Naive thymus-derived CD8-positive, alpha-beta T cell (primary cell): ENCODE measurements around the gene LTBP3. TPM values are rescaled to one million over a fixed set of nuclear protein-coding genes. Genes with fewer than 3 reads are reported as not detected.

Source experiments
- ATAC-seq, 2 donors: fragments of 150-1000 bp; cut with Tn5 transposase in 1 of 2; sonication (Bioruptor Pico), chemical (Tn5 transposase) in 1 of 2; 1 replicate in 1 of 2; 2 replicates in 1 of 2; pipeline ENCODE4 v1.10.0; 2021; ENCODE audit warnings: mild to moderate bottlenecking in 2 of 2, moderate library complexity in 2 of 2
- POLR2A ChIA-PET: fragments of 350-600 bp; sonication (Branson Sonifier 250); formaldehyde crosslinking; loops from one replicate; lab custom pipeline; 2021; ENCODE audit warnings: antibody characterized with exemption; lab: Charles Lee
- DNase-seq, 10 donors: peaks; one replicate each; pipeline versions ENCODE4 v3.0.0 to v3.0.0-alpha.2; 2020 to 2022
- H3K27ac Mint-ChIP-seq, 10 donors: one replicate each; pipeline ENCODE4 v1.8.0; 2020 to 2022; ENCODE audit warnings: mild to moderate bottlenecking in 10 of 10, mixed read lengths in 10 of 10, moderate library complexity in 4 of 10, inconsistent platforms in 1 of 10
- H3K27me3 Mint-ChIP-seq, 5 donors: one replicate each; pipeline ENCODE4 v1.8.0; 2021 to 2022; ENCODE audit warnings: mixed read lengths in 5 of 5
- H3K36me3 Mint-ChIP-seq, 3 donors: one replicate each; pipeline ENCODE4 v1.8.0; 2020 to 2022; ENCODE audit warnings: mixed read lengths in 3 of 3, mild to moderate bottlenecking in 2 of 3, inconsistent platforms in 1 of 3
- H3K4me1 Mint-ChIP-seq, 4 donors: one replicate each; pipeline ENCODE4 v1.8.0; 2021 to 2022; ENCODE audit warnings: mixed read lengths in 4 of 4
- H3K4me3 Mint-ChIP-seq, 10 donors: one replicate each; pipeline ENCODE4 v1.8.0; 2020 to 2022; ENCODE audit warnings: mild to moderate bottlenecking in 10 of 10, mixed read lengths in 10 of 10, moderate library complexity in 6 of 10, inconsistent platforms in 1 of 10
- H3K9me3 Mint-ChIP-seq, 9 donors: one replicate each; pipeline ENCODE4 v1.8.0; 2020 to 2022; ENCODE audit warnings: mixed read lengths in 9 of 9, mild to moderate bottlenecking in 3 of 9, inconsistent platforms in 1 of 9, moderate library complexity in 1 of 9
- polyA plus RNA-seq, 3 donors: library from polyadenylated mRNA; unstranded; fragments of 300-500 nt; fragmentation: Illumina TruSeq; gene quantifications; one replicate each; pipeline ENCODE4 v1.2.3, GENCODE V29; 2021
- total RNA-seq, 8 experiments: library from RNA in 2 of 8; stranded (reverse) in 2 of 8; gene quantifications; one replicate each; pipeline ENCODE4 v1.2.3 and lab custom pipeline; 2021 to 2026

The LTBP3 gene
- total and polyA plus RNA-seq, 5 experiments from 2014 or later = 7.3 to 261 (median 35.0) TPM

GRCh38 chr11:65492637-65493366 is 65.4 kb downstream of the LTBP3 start:
- H3K4me3 Mint-ChIP-seq = no peak overlapping the region
- DNase-seq (no peak), ATAC-seq (no peak)
- no peaks in the 10 kb centered on the region for H3K27me3 Mint-ChIP-seq
- H3K9me3 Mint-ChIP-seq = no peaks in the 10 kb centered on the region
- H3K36me3 Mint-ChIP-seq = no peaks in the 10 kb centered on the region
- POLR2A ChIA-PET = interaction anchor here (0.6 to 24.9 kb wide), 9 partner anchors 9 to 744 kb away, joined by 3 to 2047 read pairs (median 4); partner anchors contain the start of genes MALAT1 and NEAT1
- peak overlapping the region in 3 of 10 donors; percentile 65 to 77 (median 72) for H3K27ac Mint-ChIP-seq
- peaks cover 20 to 58% (median 46%) of the 10 kb centered on the region in 4 donors for H3K4me1 Mint-ChIP-seq

GRCh38 chr11:65492387-65492636 is 65.8 kb downstream of the LTBP3 start:
- no peak for ATAC-seq
- no peak overlapping the region for H3K4me3 Mint-ChIP-seq

GRCh38 chr11:65491614-65492386 is 66.4 kb downstream of the LTBP3 start:
- H3K36me3 Mint-ChIP-seq = no peaks in the 10 kb centered on the region
- ATAC-seq (no peak), DNase-seq (no peak)
- no peaks in the 10 kb centered on the region for H3K27me3 Mint-ChIP-seq
- H3K9me3 Mint-ChIP-seq = no peaks in the 10 kb centered on the region
- peaks cover 17 to 60% (median 48%) of the 10 kb centered on the region in 4 donors for H3K4me1 Mint-ChIP-seq
- H3K4me3 Mint-ChIP-seq = peak overlapping the region in 1 of 10 donors; percentile 17
- POLR2A ChIA-PET = interaction anchor here (0.5 to 24.9 kb wide), 8 partner anchors 9 to 743 kb away, joined by 3 to 2047 read pairs (median 4); partner anchors contain the start of genes MALAT1 and NEAT1
- H3K27ac Mint-ChIP-seq = peak overlapping the region in 3 of 10 donors; percentile 15 to 65 (median 46)

More at GRCh38 chr11:65492387-65492636, 65.8 kb downstream of the LTBP3 start:
- no peaks in the 10 kb centered on the region for H3K36me3 Mint-ChIP-seq
- H3K27me3 Mint-ChIP-seq = no peaks in the 10 kb centered on the region
- POLR2A ChIA-PET = interaction anchor here (0.5 to 24.9 kb wide), 7 partner anchors 9 to 743 kb away, joined by 3 to 2047 read pairs (median 4); partner anchors contain the start of genes MALAT1 and NEAT1
- H3K27ac Mint-ChIP-seq = peak overlapping the region in 3 of 10 donors; percentile 15 to 65 (median 46)
- H3K4me1 Mint-ChIP-seq = peaks cover 21 to 63% (median 50%) of the 10 kb centered on the region in 4 donors
- no peaks in the 10 kb centered on the region for H3K9me3 Mint-ChIP-seq
- no peak for DNase-seq

GRCh38 chr11:65491163-65491465 is 67.0 kb downstream of the LTBP3 start:
- H3K27me3 Mint-ChIP-seq = no peaks in the 10 kb centered on the region
- peak overlapping the region in 1 of 10 donors; percentile 63 for H3K27ac Mint-ChIP-seq
- H3K4me1 Mint-ChIP-seq = peaks cover 12 to 53% (median 41%) of the 10 kb centered on the region in 4 donors
- no peaks in the 10 kb centered on the region for H3K9me3 Mint-ChIP-seq
- ATAC-seq (no peak), DNase-seq (no peak)
- H3K4me3 Mint-ChIP-seq = no peak overlapping the region
- H3K36me3 Mint-ChIP-seq = no peaks in the 10 kb centered on the region
- POLR2A ChIA-PET = interaction anchor here (0.7 to 24.9 kb wide), 5 partner anchors 8 to 70 kb away, joined by 3 to 2047 read pairs (median 91); partner anchors contain the start of genes MALAT1 and NEAT1

GRCh38 chr11:65489706-65490320 is 68.3 kb downstream of the LTBP3 start:
- no peaks in the 10 kb centered on the region for H3K9me3 Mint-ChIP-seq
- ATAC-seq = no peak
- DNase-seq = no peak
- H3K27ac Mint-ChIP-seq = peak overlapping the region in 2 of 10 donors; percentile 63 to 86
- peaks cover 12 to 48% (median 37%) of the 10 kb centered on the region in 4 donors for H3K4me1 Mint-ChIP-seq
- no peak overlapping the region for H3K4me3 Mint-ChIP-seq
- no peaks in the 10 kb centered on the region for H3K27me3 Mint-ChIP-seq
- POLR2A ChIA-PET = interaction anchor here (1.5 to 24.9 kb wide), 4 partner anchors 12 to 69 kb away, joined by 4 to 2047 read pairs (median 164); partner anchors contain the start of genes MALAT1 and NEAT1
- H3K36me3 Mint-ChIP-seq = no peaks in the 10 kb centered on the region

GRCh38 chr11:65489035-65489705 is 69.0 kb downstream of the LTBP3 start:
- Mint-ChIP-seq H3K9me3 (no peaks in the 10 kb centered on the region), H3K4me3 (peak overlapping the region in 2 of 10 donors; percentile 45 to 70), H3K27ac (peak overlapping the region in 2 of 10 donors; percentile 25 to 85), H3K4me1 (peaks cover 12 to 43% (median 32%) of the 10 kb centered on the region in 4 donors), H3K36me3 (no peaks in the 10 kb centered on the region), H3K27me3 (no peaks in the 10 kb centered on the region)
- DNase-seq (no peak), ATAC-seq (no peak)
- POLR2A ChIA-PET = interaction anchor here (1.1 to 24.9 kb wide), 6 partner anchors 11 to 68 kb away, joined by 3 to 2047 read pairs (median 50); partner anchors contain the start of genes MALAT1 and NEAT1

Other genes starting within 250 kb of the LTBP3 start
- 1 to 10 TPM in 1 of 2 experiments, not detected in 1; 1.4 TPM for gene CDC42EP2, start 243.5 kb downstream of the LTBP3 start, total RNA-seq
- not detected for gene CDC42EP2, start 243.5 kb downstream of the LTBP3 start, polyA plus RNA-seq
- 100 to 1,000 TPM in 1 of 2 experiments, 10 to 100 TPM in 1; 96.5 to 100 TPM for gene DPF2, start 224.5 kb downstream of the LTBP3 start, total RNA-seq
- 10 to 100 TPM; 48.3 to 64.9 (median 51.3) TPM for gene DPF2, start 224.5 kb downstream of the LTBP3 start, polyA plus RNA-seq
- 1 to 10 TPM; 1.5 to 1.9 TPM for gene TIGD3, start 203.6 kb downstream of the LTBP3 start, total RNA-seq
- gene TIGD3, start 203.6 kb downstream of the LTBP3 start, polyA plus RNA-seq = under 1 TPM; 0.15 to 0.67 (median 0.21) TPM
- gene SLC25A45, start 175.7 kb downstream of the LTBP3 start, total RNA-seq = 10 to 100 TPM; 22.2 to 23.4 TPM
- gene SLC25A45, start 175.7 kb downstream of the LTBP3 start, polyA plus RNA-seq = 10 to 100 TPM; 10.8 to 19.2 (median 11.0) TPM
- gene FRMD8, start 171.7 kb downstream of the LTBP3 start, total RNA-seq = 10 to 100 TPM; 48.6 to 55.0 TPM
- 10 to 100 TPM; 34.5 to 42.6 (median 35.4) TPM for gene FRMD8, start 171.7 kb downstream of the LTBP3 start, polyA plus RNA-seq
- gene NEAT1, start 135.6 kb downstream of the LTBP3 start, total RNA-seq = 100 to 1,000 TPM; 375 to 414 TPM
- 1 to 10 TPM; 1.3 to 2.9 (median 1.9) TPM for gene NEAT1, start 135.6 kb downstream of the LTBP3 start, polyA plus RNA-seq
- gene MALAT1, start 59.3 kb downstream of the LTBP3 start, total RNA-seq = over 10,000 TPM; 29,995 to 30,085 TPM
- 1,000 to 10,000 TPM; 1,355 to 3,419 (median 2,188) TPM for gene MALAT1, start 59.3 kb downstream of the LTBP3 start, polyA plus RNA-seq
- gene SCYL1, start 33.3 kb downstream of the LTBP3 start, total RNA-seq = 10 to 100 TPM; 69.0 to 70.6 TPM
- gene SCYL1, start 33.3 kb downstream of the LTBP3 start, polyA plus RNA-seq = 10 to 100 TPM; 23.2 to 41.5 (median 33.5) TPM
- 10 to 100 TPM; 31.5 to 32.7 TPM for gene ZNRD2, start 12.1 kb upstream of the LTBP3 start, total RNA-seq
- gene ZNRD2, start 12.1 kb upstream of the LTBP3 start, polyA plus RNA-seq = 10 to 100 TPM; 62.9 to 86.3 (median 80.1) TPM
- 10 to 100 TPM; 39.3 to 42.1 TPM for gene FAM89B, start 14.2 kb upstream of the LTBP3 start, total RNA-seq
- gene FAM89B, start 14.2 kb upstream of the LTBP3 start, polyA plus RNA-seq = 100 to 1,000 TPM in 2 of 3 donors, 10 to 100 TPM in 1; 70.9 to 122 (median 101) TPM
- gene EHBP1L1, start 17.7 kb upstream of the LTBP3 start, total RNA-seq = 100 to 1,000 TPM; 101 to 108 TPM
- 10 to 100 TPM; 10.8 to 19.8 (median 11.5) TPM for gene EHBP1L1, start 17.7 kb upstream of the LTBP3 start, polyA plus RNA-seq
- 1 to 10 TPM; 2.4 to 5.0 TPM for gene KCNK7, start 37.4 kb upstream of the LTBP3 start, total RNA-seq
- under 1 TPM in 1 of 3 donors, not detected in 2; 0.34 TPM for gene KCNK7, start 37.4 kb upstream of the LTBP3 start, polyA plus RNA-seq
- gene MAP3K11, start 55.9 kb upstream of the LTBP3 start, total RNA-seq = 10 to 100 TPM; 61.6 to 66.3 TPM
- 10 to 100 TPM in 2 of 3 donors, 1 to 10 TPM in 1; 8.7 to 20.5 (median 12.7) TPM for gene MAP3K11, start 55.9 kb upstream of the LTBP3 start, polyA plus RNA-seq
- 10 to 100 TPM; 57.4 to 64.2 TPM for gene PCNX3, start 57.4 kb upstream of the LTBP3 start, total RNA-seq
- gene PCNX3, start 57.4 kb upstream of the LTBP3 start, polyA plus RNA-seq = 1 to 10 TPM in 2 of 3 donors, under 1 TPM in 1; 0.96 to 6.5 (median 2.2) TPM
- gene SIPA1, start 79.7 kb upstream of the LTBP3 start, total RNA-seq = 100 to 1,000 TPM; 155 to 157 TPM
- 100 to 1,000 TPM; 118 to 238 (median 140) TPM for gene SIPA1, start 79.7 kb upstream of the LTBP3 start, polyA plus RNA-seq
- 100 to 1,000 TPM; 175 to 184 TPM for gene RELA, start 104.6 kb upstream of the LTBP3 start, total RNA-seq
- gene RELA, start 104.6 kb upstream of the LTBP3 start, polyA plus RNA-seq = 10 to 100 TPM; 38.4 to 69.8 (median 56.6) TPM
- 100 to 1,000 TPM; 105 to 125 TPM for gene KAT5, start 153.9 kb upstream of the LTBP3 start, total RNA-seq
- 10 to 100 TPM; 38.0 to 57.3 (median 54.0) TPM for gene KAT5, start 153.9 kb upstream of the LTBP3 start, polyA plus RNA-seq
- 10 to 100 TPM; 62.0 to 69.9 TPM for gene RNASEH2C, start 162.4 kb upstream of the LTBP3 start, total RNA-seq
- 10 to 100 TPM; 73.4 to 99.0 (median 98.2) TPM for gene RNASEH2C, start 162.4 kb upstream of the LTBP3 start, polyA plus RNA-seq
- gene AP5B1, start 222.6 kb upstream of the LTBP3 start, total RNA-seq = 10 to 100 TPM; 25.5 to 25.8 TPM
- 10 to 100 TPM in 2 of 3 donors, 1 to 10 TPM in 1; 8.6 to 15.2 (median 10.2) TPM for gene AP5B1, start 222.6 kb upstream of the LTBP3 start, polyA plus RNA-seq
- gene OVOL1, start 228.7 kb upstream of the LTBP3 start, total RNA-seq = not detected
- gene OVOL1, start 228.7 kb upstream of the LTBP3 start, polyA plus RNA-seq = not detected